Activated CD4-positive, alpha-beta T cell treated with anti-CD3 and anti-CD28 coated beads, Interleukin-2, amount 50 U/mL, for 4 hours (primary cell): Measurements from ENCODE around the gene ABCB8.
"Not testable (repeated sequence)": the region's sequence is repeated elsewhere in the genome, so short reads cannot be mapped to it uniquely, and the experiment has no call there.

ENCODE experiments used
- DNase-seq, 2 experiments: peaks; one replicate each; pipeline ENCODE4 v3.0.0-alpha.2; 2020

Gene ABCB8

GRCh38 chr7:151038951-151039849 lies 10.9 kb downstream of the ABCB8 start:
- peak; percentile 68 to 77 for DNase-seq

- no peak for DNase-seq
Measured at GRCh38 chr7:151039850-151040548, 11.7 kb downstream of the ABCB8 start.

- DNase-seq: no peak
Measured at GRCh38 chr7:151040616-151041375, 12.5 kb downstream of the ABCB8 start.

DNA sequence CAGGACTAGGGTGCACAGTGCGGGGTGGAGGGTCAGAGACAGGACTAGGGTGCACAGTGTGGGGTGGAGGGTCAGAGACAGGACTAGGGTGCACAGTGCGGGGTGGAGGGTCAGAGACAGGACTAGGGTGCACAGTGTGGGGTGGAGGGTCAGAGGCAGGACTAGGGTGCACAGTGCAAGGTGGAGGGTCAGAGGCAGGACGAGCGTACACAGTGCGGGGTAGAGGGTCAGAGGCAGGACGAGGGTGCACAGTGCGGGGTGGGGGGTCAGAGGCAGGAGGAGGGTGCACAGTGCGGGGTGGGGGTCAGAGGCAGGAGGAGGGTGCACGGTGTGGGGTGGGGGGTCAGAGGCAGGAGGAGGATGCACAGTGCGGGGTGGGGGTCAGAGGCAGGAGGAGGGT lies 15.2 kb downstream of the ABCB8 start:
- DNase-seq: not testable (repeated sequence)

DNA sequence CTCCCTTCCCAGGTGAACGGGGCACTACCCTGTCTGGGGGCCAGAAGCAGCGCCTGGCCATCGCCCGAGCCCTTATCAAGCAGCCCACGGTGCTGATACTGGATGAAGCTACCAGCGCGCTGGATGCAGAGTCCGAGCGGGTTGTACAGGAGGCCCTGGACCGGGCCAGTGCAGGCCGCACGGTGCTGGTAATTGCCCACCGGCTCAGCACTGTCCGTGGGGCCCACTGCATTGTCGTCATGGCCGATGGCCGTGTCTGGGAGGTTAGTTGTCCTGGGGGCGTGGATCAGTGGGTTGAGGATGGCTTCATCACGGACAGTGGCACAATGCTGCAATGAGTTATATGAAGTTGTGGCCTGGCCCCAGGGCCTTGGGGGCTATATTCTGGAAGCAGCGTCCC lies 15.7 kb downstream of the ABCB8 start:
- no peak for DNase-seq

DNA sequence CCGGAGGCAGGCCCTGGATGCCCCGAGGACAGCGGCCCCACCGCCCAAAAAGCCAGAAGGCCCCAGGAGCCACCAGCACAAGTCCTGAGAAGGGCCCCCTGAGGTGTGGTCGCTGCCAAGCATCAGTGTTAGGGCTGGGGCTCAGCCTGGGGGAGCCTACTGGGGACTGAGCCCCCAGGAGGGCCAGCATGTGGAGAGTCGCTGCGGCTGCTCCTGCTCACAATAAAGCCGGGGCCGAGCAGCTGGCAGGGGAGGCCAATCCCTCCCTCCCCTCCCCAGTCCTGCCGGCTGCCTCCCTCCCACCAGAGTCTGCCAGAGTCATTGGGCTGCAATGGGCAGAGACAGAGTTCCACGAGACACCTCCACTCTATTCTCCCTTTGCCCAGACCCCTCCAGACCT lies 17.0 kb downstream of the ABCB8 start:
- no peak for DNase-seq

GRCh38 chr7:151045967-151046366 lies 17.7 kb downstream of the ABCB8 start:
- no peak for DNase-seq

DNA sequence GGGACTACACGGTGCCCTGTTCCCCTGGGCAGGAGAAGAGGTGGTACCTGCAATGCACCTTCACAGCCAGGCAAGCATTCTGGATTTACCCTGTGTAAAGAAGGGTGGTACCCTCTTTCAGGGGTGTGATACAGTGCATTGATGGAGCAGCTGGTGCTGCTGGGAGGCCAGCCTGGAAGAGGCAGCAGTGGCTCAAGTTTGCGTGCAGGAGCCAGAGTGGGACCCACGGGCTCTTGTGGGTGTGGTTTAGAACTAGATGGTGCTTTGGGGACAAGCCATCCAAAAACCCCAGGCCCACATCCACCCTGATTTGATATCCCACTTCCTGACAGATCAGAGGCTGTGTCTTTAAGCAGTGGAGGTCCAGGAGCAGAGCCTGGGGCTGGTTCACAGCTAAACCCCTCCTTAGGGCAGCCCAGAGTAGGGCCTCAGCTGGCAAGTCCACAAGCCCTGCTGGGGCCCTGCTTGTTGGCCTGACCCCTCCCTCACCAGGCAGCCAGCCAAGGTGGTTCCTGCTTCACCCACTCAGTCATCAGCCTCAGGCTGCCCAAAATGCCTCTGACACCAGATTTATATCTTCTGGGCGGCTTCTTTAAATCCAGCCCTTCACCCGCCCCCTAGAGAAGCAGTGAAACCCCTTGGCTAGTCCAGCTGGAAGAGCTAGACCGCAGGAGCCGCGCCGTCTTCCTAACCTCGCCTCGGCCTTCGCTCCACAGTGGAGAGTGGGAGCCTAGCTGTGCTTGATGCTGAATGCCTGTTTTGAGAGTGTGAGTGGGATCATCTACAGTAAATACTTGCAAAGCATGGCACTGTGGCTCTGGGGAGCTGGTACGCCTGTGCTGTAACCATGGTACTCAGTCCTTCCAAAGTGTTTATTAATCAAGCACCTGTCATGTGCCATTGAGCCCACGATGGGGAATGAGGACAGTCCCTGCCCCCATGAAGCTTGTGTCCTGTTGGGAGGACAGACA lies 18.6 kb downstream of the ABCB8 start:
- DNase-seq: no peak

DNA sequence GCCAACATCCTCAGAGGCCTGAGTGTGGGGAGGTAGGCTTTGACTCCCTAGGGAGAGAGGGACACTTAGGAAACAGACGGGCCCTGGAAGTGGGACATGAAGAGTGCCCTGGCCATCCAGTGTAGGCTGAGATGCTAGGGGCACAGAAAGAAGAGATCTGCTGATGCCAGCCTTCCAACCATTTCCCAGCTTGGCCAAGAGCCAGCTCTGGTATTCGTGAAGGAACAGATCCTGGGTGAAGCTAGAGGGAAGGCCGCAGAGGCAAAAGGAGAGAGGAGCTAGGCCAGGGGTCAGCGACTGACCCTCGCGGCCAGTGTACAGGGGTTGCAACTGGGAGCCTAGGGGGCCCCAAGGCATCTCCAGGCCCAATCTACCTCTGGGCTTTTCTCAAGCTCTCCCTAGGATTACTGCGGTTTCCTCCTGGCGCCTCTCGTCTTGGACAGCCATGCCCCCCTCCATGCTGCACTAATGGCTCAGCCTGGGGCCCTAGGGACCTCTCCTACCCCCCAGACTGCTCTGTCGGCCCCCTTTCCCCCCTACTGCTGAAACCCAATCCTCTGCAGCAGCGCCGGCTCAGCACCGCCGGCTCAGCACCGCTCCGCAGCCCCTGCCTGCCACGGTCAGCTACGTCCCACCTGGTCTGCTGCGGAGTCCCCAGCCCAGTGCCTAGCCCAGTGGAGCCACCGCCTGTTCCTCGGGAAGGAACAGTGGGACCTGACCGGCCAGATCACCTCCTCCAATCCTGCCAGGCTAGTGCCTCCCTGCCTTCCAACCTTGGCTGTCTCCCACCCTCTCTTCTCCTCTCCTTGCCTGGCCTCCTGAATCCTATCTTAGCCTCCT lies 19.9 kb downstream of the ABCB8 start, which contains the start of gene ASIC3:
Gene ASIC3, plus strand, starts transcription at position 556 of the 840 bp plus-strand sequence. CDS start 355 bp downstream, outside the sequence.
- DNase-seq: no peak

DNA sequence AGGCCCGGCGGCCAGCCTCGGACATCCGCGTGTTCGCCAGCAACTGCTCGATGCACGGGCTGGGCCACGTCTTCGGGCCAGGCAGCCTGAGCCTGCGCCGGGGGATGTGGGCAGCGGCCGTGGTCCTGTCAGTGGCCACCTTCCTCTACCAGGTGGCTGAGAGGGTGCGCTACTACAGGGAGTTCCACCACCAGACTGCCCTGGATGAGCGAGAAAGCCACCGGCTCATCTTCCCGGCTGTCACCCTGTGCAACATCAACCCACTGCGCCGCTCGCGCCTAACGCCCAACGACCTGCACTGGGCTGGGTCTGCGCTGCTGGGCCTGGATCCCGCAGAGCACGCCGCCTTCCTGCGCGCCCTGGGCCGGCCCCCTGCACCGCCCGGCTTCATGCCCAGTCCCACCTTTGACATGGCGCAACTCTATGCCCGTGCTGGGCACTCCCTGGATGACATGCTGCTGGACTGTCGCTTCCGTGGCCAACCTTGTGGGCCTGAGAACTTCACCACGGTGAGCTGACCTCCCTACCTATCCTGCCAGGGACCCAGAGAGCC lies 20.7 kb downstream of the ABCB8 start:
- no peak for DNase-seq

- peak; percentile 28 to 33 for DNase-seq
Measured at GRCh38 chr7:151051108-151051507, 22.9 kb downstream of the ABCB8 start.

GRCh38 chr7:151053096-151053495 lies 24.8 kb downstream of the ABCB8 start:
- DNase-seq: no peak

DNA sequence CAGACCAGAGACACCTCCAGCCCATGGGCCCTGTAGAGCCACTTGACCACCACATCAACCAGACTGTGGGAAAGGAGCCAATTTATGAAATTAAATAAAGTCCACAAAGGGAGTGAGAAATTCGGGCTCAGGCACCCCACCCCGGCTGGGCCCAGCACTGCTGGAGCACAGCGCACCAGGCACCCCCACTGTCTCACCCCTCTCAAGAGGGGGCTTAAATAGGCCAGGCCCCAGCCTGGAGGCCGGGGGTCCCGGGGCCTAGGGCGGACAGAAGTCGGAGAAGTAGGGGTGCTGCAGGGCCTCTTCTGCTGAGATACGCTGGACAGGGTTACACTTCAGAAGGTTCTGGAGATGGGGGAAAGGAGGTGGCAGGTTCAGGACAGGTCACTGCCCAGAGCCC lies 25.5 kb downstream of the ABCB8 start:
- no peak for DNase-seq

GRCh38 chr7:151056283-151056665 lies 28.0 kb downstream of the ABCB8 start:
- no peak for DNase-seq

- no peak for DNase-seq
Measured at GRCh38 chr7:151056666-151057505, 28.6 kb downstream of the ABCB8 start.

DNA sequence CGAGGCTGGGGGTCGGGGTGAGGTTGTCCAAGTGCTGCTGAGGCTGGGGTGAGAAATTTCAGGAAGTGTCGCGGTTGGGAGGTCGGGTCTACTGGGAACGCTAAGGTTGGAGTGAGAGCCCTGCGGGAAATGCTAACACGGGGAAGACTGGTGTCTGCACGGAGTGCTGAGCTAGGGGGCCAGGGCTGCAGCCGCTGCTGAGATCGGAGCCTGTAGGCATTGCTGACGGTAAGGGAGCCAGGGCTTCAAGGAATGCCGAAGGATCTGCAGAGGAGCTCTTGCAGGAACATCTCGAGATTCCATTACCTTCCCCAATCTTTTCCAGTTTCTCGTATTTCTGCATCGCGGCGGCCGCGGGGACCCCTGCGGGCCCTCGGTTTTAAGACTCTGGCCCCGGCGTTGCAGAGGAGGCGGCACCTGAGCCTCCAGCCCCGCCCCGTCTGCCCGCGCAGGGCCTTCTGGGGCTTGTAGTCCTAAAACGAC lies 29.3 kb downstream of the ABCB8 start, which contains the start of gene CDK5:
Gene CDK5, minus strand, starts transcription at position 392 of the 483 bp plus-strand sequence. Its CDS starts 49 bp downstream, at position 343.
- DNase-seq: no peak

GRCh38 chr7:151057989-151058780 lies 29.9 kb downstream of the ABCB8 start:
- DNase-seq: peak; percentile 97

DNA sequence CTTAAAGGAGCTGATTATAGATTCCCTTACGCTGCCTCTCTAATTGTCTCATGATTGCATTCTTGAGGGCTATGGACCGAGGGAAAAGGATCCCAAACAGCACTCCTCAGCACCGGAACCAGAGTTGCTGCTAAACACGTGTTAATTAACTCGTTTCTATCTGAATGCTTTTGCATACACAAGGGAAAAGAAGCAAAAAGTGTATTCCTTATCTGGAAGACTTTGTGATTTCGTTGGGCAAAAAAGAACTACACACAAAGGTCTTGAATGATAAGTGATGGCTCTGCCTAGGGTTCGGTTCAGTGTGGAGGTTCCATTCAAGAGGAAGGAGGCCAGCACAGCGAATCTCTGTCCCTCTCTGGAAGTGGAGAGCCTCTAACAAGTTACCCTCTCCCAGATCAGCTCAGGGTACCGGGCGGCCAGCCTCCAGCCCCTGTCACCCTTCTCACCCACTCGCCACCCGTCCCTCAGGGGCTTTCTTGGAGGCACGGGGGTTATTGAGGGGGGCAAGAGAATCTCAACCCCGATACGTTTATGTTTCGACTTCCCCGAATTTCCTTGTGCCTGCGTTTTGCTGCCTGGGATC lies 30.6 kb downstream of the ABCB8 start:
- no peak for DNase-seq
